Measurements from ENCODE around the gene CACNA2D4. TPM values are rescaled to one million over a fixed set of nuclear protein-coding genes. Genes with fewer than 3 reads are reported as not detected.

The CACNA2D4 gene
- total RNA-seq, 2 donors from 2014 or later = 13.7 to 23.0 TPM

- Mint-ChIP-seq H3K36me3 (ENCODE audit: low read depth) (no peaks in the 10 kb centered on the region), H3K9me3 (peaks cover 10% of the 10 kb centered on the region), H3K27ac (no peak overlapping the region), H3K27me3 (peaks cover 39% of the 10 kb centered on the region), H3K4me1 (no peaks in the 10 kb centered on the region), H3K4me3 (no peak overlapping the region)
- no peak for ATAC-seq (replicated peaks)
These were observed 21.5 kb downstream of the CACNA2D4 start for GRCh38 chr12:1896964-1897363.

- H3K27ac Mint-ChIP-seq = no peak overlapping the region
- no peaks in the 10 kb centered on the region for H3K36me3 Mint-ChIP-seq (ENCODE audit: low read depth)
- ATAC-seq (replicated peaks) = no peak
- H3K9me3 Mint-ChIP-seq = peaks cover 16% of the 10 kb centered on the region
- H3K4me3 Mint-ChIP-seq = no peak overlapping the region
- peaks cover 4% of the 10 kb centered on the region for H3K4me1 Mint-ChIP-seq
- peaks cover 49% of the 10 kb centered on the region for H3K27me3 Mint-ChIP-seq
These were observed 27.6 kb downstream of the CACNA2D4 start for GRCh38 chr12:1890810-1891209.

- Mint-ChIP-seq H3K4me3 (no peak overlapping the region), H3K36me3 (ENCODE audit: low read depth) (no peaks in the 10 kb centered on the region), H3K27ac (no peak overlapping the region), H3K9me3 (peaks cover 16% of the 10 kb centered on the region), H3K4me1 (peaks cover 4% of the 10 kb centered on the region), H3K27me3 (peaks cover 49% of the 10 kb centered on the region)
- ATAC-seq (replicated peaks) = no peak
These were observed 28.2 kb downstream of the CACNA2D4 start for GRCh38 chr12:1890119-1890703.

- no peak for ATAC-seq (replicated peaks)
- peaks cover 42% of the 10 kb centered on the region for H3K27me3 Mint-ChIP-seq
- H3K4me1 Mint-ChIP-seq = peaks cover 4% of the 10 kb centered on the region
- H3K9me3 Mint-ChIP-seq = peaks cover 16% of the 10 kb centered on the region
- no peak overlapping the region for H3K4me3 Mint-ChIP-seq
- no peak overlapping the region for H3K27ac Mint-ChIP-seq
- H3K36me3 Mint-ChIP-seq (ENCODE audit: low read depth) = no peaks in the 10 kb centered on the region
These were observed 29.5 kb downstream of the CACNA2D4 start for GRCh38 chr12:1888923-1889322.

GRCh38 chr12:1886396-1887008, 31.9 kb downstream of the CACNA2D4 start:
- Mint-ChIP-seq H3K9me3 (peaks cover 4% of the 10 kb centered on the region), H3K27ac (no peak overlapping the region), H3K27me3 (peaks cover 35% of the 10 kb centered on the region), H3K36me3 (ENCODE audit: low read depth) (no peaks in the 10 kb centered on the region), H3K4me1 (peaks cover 4% of the 10 kb centered on the region), H3K4me3 (no peak overlapping the region)
- ATAC-seq (replicated peaks) = no peak

GRCh38 chr12:1885599-1886245, 32.7 kb downstream of the CACNA2D4 start:
- ATAC-seq (replicated peaks) = no peak
- H3K27ac Mint-ChIP-seq = no peak overlapping the region
- no peak overlapping the region for H3K4me3 Mint-ChIP-seq
- peaks cover 32% of the 10 kb centered on the region for H3K27me3 Mint-ChIP-seq
- peaks cover 4% of the 10 kb centered on the region for H3K4me1 Mint-ChIP-seq
- H3K36me3 Mint-ChIP-seq (ENCODE audit: low read depth) = no peaks in the 10 kb centered on the region
- no peaks in the 10 kb centered on the region for H3K9me3 Mint-ChIP-seq

- H3K4me1 Mint-ChIP-seq = peaks cover 4% of the 10 kb centered on the region
- H3K36me3 Mint-ChIP-seq (ENCODE audit: low read depth) = no peaks in the 10 kb centered on the region
- H3K27ac Mint-ChIP-seq = no peak overlapping the region
- H3K27me3 Mint-ChIP-seq = peaks cover 32% of the 10 kb centered on the region
- no peak for ATAC-seq (replicated peaks)
- no peak overlapping the region for H3K4me3 Mint-ChIP-seq
- H3K9me3 Mint-ChIP-seq = no peaks in the 10 kb centered on the region
These were observed 33.3 kb downstream of the CACNA2D4 start for GRCh38 chr12:1885082-1885596.

- no peak overlapping the region for H3K4me3 Mint-ChIP-seq
- no peak overlapping the region for H3K27ac Mint-ChIP-seq
- no peaks in the 10 kb centered on the region for H3K9me3 Mint-ChIP-seq
- peaks cover 32% of the 10 kb centered on the region for H3K27me3 Mint-ChIP-seq
- peaks cover 4% of the 10 kb centered on the region for H3K4me1 Mint-ChIP-seq
- no peak for ATAC-seq (replicated peaks)
- H3K36me3 Mint-ChIP-seq (ENCODE audit: low read depth) = no peaks in the 10 kb centered on the region
These were observed 33.8 kb downstream of the CACNA2D4 start for GRCh38 chr12:1884651-1885050.

- H3K9me3 Mint-ChIP-seq = no peaks in the 10 kb centered on the region
- H3K4me3 Mint-ChIP-seq = no peak overlapping the region
- H3K4me1 Mint-ChIP-seq = peaks cover 4% of the 10 kb centered on the region
- H3K36me3 Mint-ChIP-seq (ENCODE audit: low read depth) = no peaks in the 10 kb centered on the region
- H3K27me3 Mint-ChIP-seq = peaks cover 25% of the 10 kb centered on the region
- H3K27ac Mint-ChIP-seq = no peak overlapping the region
- ATAC-seq (replicated peaks) = no peak
These were observed 34.9 kb downstream of the CACNA2D4 start for GRCh38 chr12:1883513-1883912.

- no peak overlapping the region for H3K27ac Mint-ChIP-seq
These were observed 35.5 kb downstream of the CACNA2D4 start for GRCh38 chr12:1882850-1883470.

GRCh38 chr12:1882405-1882804, 36.0 kb downstream of the CACNA2D4 start:
- Mint-ChIP-seq H3K36me3 (ENCODE audit: low read depth) (no peaks in the 10 kb centered on the region), H3K27ac (no peak overlapping the region), H3K4me1 (no peaks in the 10 kb centered on the region), H3K9me3 (no peaks in the 10 kb centered on the region), H3K27me3 (peaks cover 15% of the 10 kb centered on the region), H3K4me3 (no peak overlapping the region)
- no peak for ATAC-seq (replicated peaks)

More at GRCh38 chr12:1882850-1883470, 35.5 kb downstream of the CACNA2D4 start:
- Mint-ChIP-seq H3K9me3 (no peaks in the 10 kb centered on the region), H3K36me3 (ENCODE audit: low read depth) (no peaks in the 10 kb centered on the region), H3K4me1 (peaks cover 4% of the 10 kb centered on the region), H3K27me3 (peaks cover 20% of the 10 kb centered on the region), H3K4me3 (no peak overlapping the region)
- no peak for ATAC-seq (replicated peaks)

GRCh38 chr12:1881936-1882335, 36.5 kb downstream of the CACNA2D4 start:
- Mint-ChIP-seq H3K27me3 (peaks cover 15% of the 10 kb centered on the region), H3K9me3 (no peaks in the 10 kb centered on the region), H3K36me3 (ENCODE audit: low read depth) (no peaks in the 10 kb centered on the region), H3K27ac (no peak overlapping the region), H3K4me1 (no peaks in the 10 kb centered on the region), H3K4me3 (no peak overlapping the region)
- no peak for ATAC-seq (replicated peaks)

- no peak overlapping the region for H3K27ac Mint-ChIP-seq
- H3K27me3 Mint-ChIP-seq = peaks cover 15% of the 10 kb centered on the region
- no peaks in the 10 kb centered on the region for H3K36me3 Mint-ChIP-seq (ENCODE audit: low read depth)
- H3K4me3 Mint-ChIP-seq = no peak overlapping the region
- ATAC-seq (replicated peaks) = no peak
- H3K9me3 Mint-ChIP-seq = no peaks in the 10 kb centered on the region
- no peaks in the 10 kb centered on the region for H3K4me1 Mint-ChIP-seq
These were observed 37.2 kb downstream of the CACNA2D4 start for GRCh38 chr12:1881301-1881700.

- H3K9me3 Mint-ChIP-seq = no peaks in the 10 kb centered on the region
- H3K4me1 Mint-ChIP-seq = no peaks in the 10 kb centered on the region
- no peak for ATAC-seq (replicated peaks)
- no peak overlapping the region for H3K4me3 Mint-ChIP-seq
- no peak overlapping the region for H3K27ac Mint-ChIP-seq
- peaks cover 12% of the 10 kb centered on the region for H3K27me3 Mint-ChIP-seq
- no peaks in the 10 kb centered on the region for H3K36me3 Mint-ChIP-seq (ENCODE audit: low read depth)
These were observed 37.6 kb downstream of the CACNA2D4 start for GRCh38 chr12:1880876-1881275.

Data from activated T-helper 17 cell treated with anti-CD3 and anti-CD28 coated beads, Interleukin-2, amount 50 U/mL, for 72 hours (primary cell).